ENCODE results near the gene UBE2C. TPM values are rescaled to one million over a fixed set of nuclear protein-coding genes. Genes with fewer than 3 reads are reported as not detected.

Gene UBE2C
- total and polyA plus RNA-seq, 2 donors (not counting 1 experiment from before 2014, with no cell fraction given): 0.54 to 2.4 TPM

GRCh38 chr20:45816951-45817350 lies 4.5 kb downstream of the UBE2C start:
- ChIA-PET CTCF (interaction anchor here (1.4 kb wide), 1 partner anchor 18 kb away, joined by 4 read pairs; no protein-coding TSS in a partner anchor), POLR2A (no interaction called here)
- Mint-ChIP-seq H3K9me3 (ENCODE audit: insufficient read depth) (no peaks in the 10 kb centered on the region), H3K27ac (no peak overlapping the region), H3K4me3 (no peak overlapping the region), H3K27me3 (peaks cover 4% of the 10 kb centered on the region), H3K4me1 (peaks cover 15% of the 10 kb centered on the region)
- Histone ChIP-seq H3K27me3 (replicated peaks in 1 of 4; ENCODE audit: control extremely low read depth in 1 of 4, control insufficient read depth in 3 of 4, insufficient read depth in 4 of 4, low read length in 3 of 4) (peaks cover 0 to 4% (median 1%) of the 10 kb centered on the region in 4 experiments), H2AFZ (ENCODE audit: insufficient read depth, low read depth, low read length, poor library complexity, severe bottlenecking) (no peak overlapping the region), H3K36me3 (replicated peaks in 1 of 2; ENCODE audit: control extremely low read depth in 1 of 2, control insufficient read depth in 1 of 2, extremely low read depth in 1 of 2, insufficient read depth in 2 of 2, low read length in 1 of 2) (no peaks in the 10 kb centered on the region), H3K9ac (ENCODE audit: low read length) (no peak overlapping the region), H3K79me2 (ENCODE audit: control insufficient read depth, insufficient read depth, low read length) (peaks cover 9% of the 10 kb centered on the region), H3K4me1 (ENCODE audit: control insufficient read depth in 2 of 2, insufficient read depth in 2 of 2, low read length in 2 of 2) (peaks cover 7 to 12% of the 10 kb centered on the region in 2 donors), H4K20me1 (ENCODE audit: control insufficient read depth, insufficient read depth, low read length, poor library complexity, severe bottlenecking) (no peaks in the 10 kb centered on the region), H3K4me3 (ENCODE audit: control extremely low read depth in 1 of 5, extremely low read depth in 1 of 5, insufficient read depth in 1 of 5, low read depth in 2 of 5, low read length in 4 of 5) (no peak overlapping the region), H3K9me3 (ENCODE audit: control extremely low read depth in 1 of 3, control insufficient read depth in 2 of 3, insufficient read depth in 1 of 3, low read length in 2 of 3) (no peaks in the 10 kb centered on the region), H3K27ac (ENCODE audit: low read length in 2 of 2) (no peak overlapping the region), H3K4me2 (replicated peaks; ENCODE audit: low read depth, low read length, poor library complexity, severe bottlenecking) (no peak overlapping the region)
- intact Hi-C loops (cut with micrococcal nuclease): no loop called here
- ATAC-seq (ENCODE audit: low read depth): no peak
- TF ChIP-seq EZH2 (IDR thresholded peaks at IDR 0.05; ENCODE audit: borderline replicate concordance, insufficient read depth, low read depth, low read length, poor library complexity, severe bottlenecking): no peak
- TF ChIP-seq CTCF (IDR thresholded peaks at IDR 0.05): no peak
- DNase-seq: no peak
- no CpG with 5 or more reads among the region's 3 CpGs for WGBS (ENCODE audit: insufficient coverage)

- Mint-ChIP-seq H3K27me3 (peaks cover 10% of the 10 kb centered on the region), H3K9me3 (ENCODE audit: insufficient read depth) (no peaks in the 10 kb centered on the region), H3K27ac (no peak overlapping the region), H3K4me3 (no peak overlapping the region), H3K4me1 (peaks cover 14% of the 10 kb centered on the region)
- TF ChIP-seq CTCF (IDR thresholded peaks at IDR 0.05) (no peak), EZH2 (IDR thresholded peaks at IDR 0.05; ENCODE audit: borderline replicate concordance, insufficient read depth, low read depth, low read length, poor library complexity, severe bottlenecking) (no peak)
- peaks cover 0 to 10% (median 4%) of the 10 kb centered on the region in 4 experiments for H3K27me3 ChIP-seq (replicated peaks in 1 of 4; ENCODE audit: control extremely low read depth in 1 of 4, control insufficient read depth in 3 of 4, insufficient read depth in 4 of 4, low read length in 3 of 4)
- no peak overlapping the region for H3K4me3 ChIP-seq (ENCODE audit: control extremely low read depth in 1 of 5, extremely low read depth in 1 of 5, insufficient read depth in 1 of 5, low read depth in 2 of 5, low read length in 4 of 5)
- no peak for ATAC-seq (ENCODE audit: low read depth)
- H3K9ac ChIP-seq (ENCODE audit: low read length): no peak overlapping the region
- H3K9me3 ChIP-seq (ENCODE audit: control extremely low read depth in 1 of 3, control insufficient read depth in 2 of 3, insufficient read depth in 1 of 3, low read length in 2 of 3): no peaks in the 10 kb centered on the region
- H4K20me1 ChIP-seq (ENCODE audit: control insufficient read depth, insufficient read depth, low read length, poor library complexity, severe bottlenecking): no peaks in the 10 kb centered on the region
- peaks cover 6% of the 10 kb centered on the region for H3K79me2 ChIP-seq (ENCODE audit: control insufficient read depth, insufficient read depth, low read length)
- no peaks in the 10 kb centered on the region for H3K36me3 ChIP-seq (replicated peaks in 1 of 2; ENCODE audit: control extremely low read depth in 1 of 2, control insufficient read depth in 1 of 2, extremely low read depth in 1 of 2, insufficient read depth in 2 of 2, low read length in 1 of 2)
- CTCF ChIA-PET: interaction anchor here (0.6 kb wide), 1 partner anchor 319 kb away, joined by 3 read pairs; no protein-coding TSS in a partner anchor
- WGBS (ENCODE audit: insufficient coverage): 79% methylated on average over 7 of the region's 9 CpGs
- H3K27ac ChIP-seq (ENCODE audit: low read length in 2 of 2): no peak overlapping the region
- peaks cover 8 to 10% of the 10 kb centered on the region in 2 donors for H3K4me1 ChIP-seq (ENCODE audit: control insufficient read depth in 2 of 2, insufficient read depth in 2 of 2, low read length in 2 of 2)
- no peak for DNase-seq
- POLR2A ChIA-PET: no interaction called here
- H2AFZ ChIP-seq (ENCODE audit: insufficient read depth, low read depth, low read length, poor library complexity, severe bottlenecking): no peak overlapping the region
- intact Hi-C loops (cut with micrococcal nuclease): no loop called here
- no peak overlapping the region for H3K4me2 ChIP-seq (replicated peaks; ENCODE audit: low read depth, low read length, poor library complexity, severe bottlenecking)
Measured at GRCh38 chr20:45817376-45818194, 5.1 kb downstream of the UBE2C start.
